NCI-H2196 treated with DMSO at 0.1 percent for 48 hours (cell line): ENCODE results near the gene NSD2.
A peak's percentile ranks its signal among the peaks of the same experiment; 100 is the strongest.
"Not testable (repeated sequence)": the region's sequence is repeated elsewhere in the genome, so short reads cannot be mapped to it uniquely, and the experiment has no call there.

ENCODE experiments used
- DNase-seq: peaks from one replicate; lab custom pipeline; 2025; ENCODE audit not compliant: unreplicated experiment; lab: John Stamatoyannopoulos, UW

NSD2 gene

GRCh38 chr4:1870578-1871443 is at the start of gene NSD2:
TSS of gene NSD2 (plus strand) at chr4:1871393. CDS start at chr4:1900655, 29,262 bp downstream.
- peak; percentile 88 for DNase-seq

- no peak for DNase-seq
Measured at GRCh38 chr4:1821679-1822567, 49.3 kb upstream of the NSD2 start.

- DNase-seq = no peak
Measured at GRCh38 chr4:1822568-1823544, 48.3 kb upstream of the NSD2 start.

GRCh38 chr4:1823545-1823932 is 47.7 kb upstream of the NSD2 start:
- DNase-seq = no peak

- no peak for DNase-seq
Measured at GRCh38 chr4:1824746-1825145, 46.4 kb upstream of the NSD2 start.

- DNase-seq = no peak
Measured at GRCh38 chr4:1825326-1825725, 45.9 kb upstream of the NSD2 start.

GRCh38 chr4:1826531-1827350 is 44.5 kb upstream of the NSD2 start:
- DNase-seq = no peak

- no peak for DNase-seq
Measured at GRCh38 chr4:1830234-1830633, 41.0 kb upstream of the NSD2 start.

GRCh38 chr4:1830642-1831228 is 40.5 kb upstream of the NSD2 start:
- DNase-seq = no peak

GRCh38 chr4:1831331-1831730 is 39.9 kb upstream of the NSD2 start:
- no peak for DNase-seq

GRCh38 chr4:1832690-1833089 is 38.5 kb upstream of the NSD2 start:
- DNase-seq = no peak

GRCh38 chr4:1833307-1834046 is 37.7 kb upstream of the NSD2 start:
- DNase-seq = no peak

GRCh38 chr4:1834047-1834775 is 37.0 kb upstream of the NSD2 start:
- DNase-seq = no peak

- not testable (repeated sequence) for DNase-seq
Measured at GRCh38 chr4:1835836-1836235, 35.4 kb upstream of the NSD2 start.

- no peak for DNase-seq
Measured at GRCh38 chr4:1836650-1837049, 34.5 kb upstream of the NSD2 start.

GRCh38 chr4:1837069-1837468 is 34.1 kb upstream of the NSD2 start:
- DNase-seq = no peak

GRCh38 chr4:1839282-1839681 is 31.9 kb upstream of the NSD2 start:
- no peak for DNase-seq

GRCh38 chr4:1841201-1841886 is 29.8 kb upstream of the NSD2 start:
- DNase-seq = no peak
